Activated naive CD4-positive, alpha-beta T cell treated with anti-CD3 and anti-CD28 coated beads, Interleukin-2, amount 50 U/mL, for 16 hours (primary cell): ENCODE measurements around the gene ZNF571.
A peak's percentile ranks its signal among the peaks of the same experiment; 100 is the strongest.

Experiments
- DNase-seq: peaks from one replicate; pipeline ENCODE4 v3.0.0-alpha.2; 2020

ZNF571 gene

GRCh38 chr19:37594304-37594981 lies at the start of gene ZNF571, which contains the start of gene ZNF540:
Gene ZNF571 (minus strand): TSS chr19:37594792. CDS start chr19:37586676, 8,116 bp downstream.
Gene ZNF540 (plus strand): TSS chr19:37594876. CDS start chr19:37598448, 3,572 bp downstream.
- peak; percentile 95 for DNase-seq

- no peak for DNase-seq
These were observed 40.8 kb upstream of the ZNF571 start for GRCh38 chr19:37635076-37636056.

GRCh38 chr19:37594982-37595382 lies 390 bp upstream of the ZNF571 start:
- peak; percentile 51 for DNase-seq

GRCh38 chr19:37593996-37594303 lies 642 bp downstream of the ZNF571 start:
- no peak for DNase-seq

- DNase-seq, result no peak
These were observed 11.3 kb downstream of the ZNF571 start for GRCh38 chr19:37583340-37583739.

- no peak for DNase-seq
These were observed 22.4 kb downstream of the ZNF571 start for GRCh38 chr19:37572203-37572602.

GRCh38 chr19:37565370-37565669 lies 29.3 kb downstream of the ZNF571 start:
- no peak for DNase-seq

- no peak for DNase-seq
These were observed 29.8 kb downstream of the ZNF571 start for GRCh38 chr19:37564624-37565369.

GRCh38 chr19:37563518-37563917 lies 31.1 kb downstream of the ZNF571 start:
- DNase-seq, result no peak

- peak; percentile 27 for DNase-seq
These were observed 43.2 kb downstream of the ZNF571 start for GRCh38 chr19:37551129-37551993.

GRCh38 chr19:37537391-37537947 lies 57.1 kb downstream of the ZNF571 start:
- no peak for DNase-seq

GRCh38 chr19:37519890-37520289 lies 74.7 kb downstream of the ZNF571 start:
- DNase-seq, result no peak
